ENCODE data around the gene KRT23.

DNA sequence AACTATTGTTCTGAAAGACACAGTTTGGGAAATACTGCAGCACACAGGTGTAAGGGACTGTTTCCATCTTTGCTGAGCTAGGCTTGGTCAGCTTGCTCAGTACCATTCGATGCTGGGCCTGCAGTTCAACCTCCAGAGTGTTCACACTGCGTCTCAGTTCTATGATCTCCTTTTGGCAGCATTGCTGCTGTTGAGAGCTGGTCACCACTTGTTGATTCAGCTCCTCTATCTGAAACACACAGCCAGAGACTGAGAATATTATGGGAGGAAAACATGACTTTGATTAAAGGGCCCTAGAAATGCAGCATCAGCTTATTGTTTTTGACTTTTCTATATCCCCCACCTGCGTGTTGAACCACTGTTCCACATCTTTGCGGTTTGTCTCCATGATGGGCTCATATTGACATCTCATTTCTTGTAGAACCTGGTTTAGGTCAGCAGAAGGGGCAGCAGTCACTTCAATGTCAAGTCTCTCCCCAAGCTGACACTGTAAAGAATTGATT is 24.7 kb upstream of the KRT23 start:
- TF ChIP-seq, protein P1, sequence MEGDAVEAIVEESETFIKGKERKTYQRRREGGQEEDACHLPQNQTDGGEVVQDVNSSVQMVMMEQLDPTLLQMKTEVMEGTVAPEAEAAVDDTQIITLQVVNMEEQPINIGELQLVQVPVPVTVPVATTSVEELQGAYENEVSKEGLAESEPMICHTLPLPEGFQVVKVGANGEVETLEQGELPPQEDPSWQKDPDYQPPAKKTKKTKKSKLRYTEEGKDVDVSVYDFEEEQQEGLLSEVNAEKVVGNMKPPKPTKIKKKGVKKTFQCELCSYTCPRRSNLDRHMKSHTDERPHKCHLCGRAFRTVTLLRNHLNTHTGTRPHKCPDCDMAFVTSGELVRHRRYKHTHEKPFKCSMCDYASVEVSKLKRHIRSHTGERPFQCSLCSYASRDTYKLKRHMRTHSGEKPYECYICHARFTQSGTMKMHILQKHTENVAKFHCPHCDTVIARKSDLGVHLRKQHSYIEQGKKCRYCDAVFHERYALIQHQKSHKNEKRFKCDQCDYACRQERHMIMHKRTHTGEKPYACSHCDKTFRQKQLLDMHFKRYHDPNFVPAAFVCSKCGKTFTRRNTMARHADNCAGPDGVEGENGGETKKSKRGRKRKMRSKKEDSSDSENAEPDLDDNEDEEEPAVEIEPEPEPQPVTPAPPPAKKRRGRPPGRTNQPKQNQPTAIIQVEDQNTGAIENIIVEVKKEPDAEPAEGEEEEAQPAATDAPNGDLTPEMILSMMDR (IDR thresholded peaks at IDR 0.05): no peak
- no peak for TF ChIP-seq POLR2A (IDR thresholded peaks at IDR 0.05)
